GM12878 (cell line): ENCODE measurements around the gene CAP2. TPM values are rescaled to one million over a fixed set of nuclear protein-coding genes. Genes with fewer than 3 reads are reported as not detected.

Experiments
- ATAC-seq: fragments of 200-7000 bp; cut with Tn5 transposase; 3 replicates; pipeline ENCODE4 v1.9.1; 2020; ENCODE audit warnings: mild to moderate bottlenecking, moderate library complexity
- BruUV-seq: library from RNA; stranded (reverse); fragments of 400-500 nt; replicated peaks from 2 replicates; lab custom pipeline; 2021; lab: Mats Ljungman, UMichigan
- CTCF ChIA-PET: fragments of 300-600 bp; sonication (Branson Sonifier 250); formaldehyde crosslinking; extraction: SDS; loops from one replicate; lab custom pipeline; 2021; ENCODE audit warnings: inconsistent platforms; lab: Yijun Ruan, JAX
- POLR2A ChIA-PET: fragments of 350-600 bp; formaldehyde crosslinking; extraction: SDS; loops from one replicate; lab custom pipeline; 2021; ENCODE audit warnings: inconsistent platforms; lab: Charles Lee
- RAD21 ChIA-PET: fragments of 300-600 bp; sonication (Branson Sonifier 250); formaldehyde crosslinking; loops from one replicate; lab custom pipeline; 2023; ENCODE audit warnings: antibody characterized with exemption; ENCODE audit not compliant: unreplicated experiment; lab: Charles Lee
- SMC1A ChIA-PET: fragments of 300-600 bp; sonication (Branson Sonifier 250); formaldehyde crosslinking; loops from one replicate; lab custom pipeline; 2023; ENCODE audit not compliant: unreplicated experiment, uncharacterized antibody; lab: Charles Lee
- DNase-seq: peaks from one replicate; pipeline ENCODE4 v3.0.0-alpha.2; 2011; ENCODE audit warnings: low read depth, low spot score
- FAIRE-seq: peaks from 3 replicates; lab custom pipeline; 2011; peaks lifted over from hg19 to GRCh38; lab: Jason Lieb, UNC
- H2AFZ ChIP-seq: 2 replicates; pipeline ENCODE4 v1.6.0; 2011; ENCODE audit warnings: low read depth, low read length, control low read depth; ENCODE audit not compliant: control insufficient read depth
- H3K27ac ChIP-seq: 2 replicates; pipeline ENCODE4 v1.5.1; 2011; ENCODE audit warnings: control low read depth; ENCODE audit not compliant: control insufficient read depth, insufficient read depth
- H3K27me3 ChIP-seq, 2 experiments: replicated peaks in 1 of 2; 2 replicates each; pipeline versions ENCODE4 v1.6.0 to v1.6.1; 2011; ENCODE audit warnings: low read length in 1 of 2; ENCODE audit not compliant: control insufficient read depth in 2 of 2, insufficient read depth in 2 of 2
- H3K36me3 ChIP-seq, 2 experiments: 2 replicates each; pipeline ENCODE4 v1.5.1; 2011; ENCODE audit warnings: low read length in 1 of 2; ENCODE audit not compliant: control insufficient read depth in 2 of 2, insufficient read depth in 2 of 2
- H3K4me1 ChIP-seq: 2 replicates; pipeline ENCODE4 v1.6.1; 2011; ENCODE audit warnings: mild to moderate bottlenecking, low read length, moderate library complexity, mixed read lengths; ENCODE audit not compliant: control insufficient read depth, insufficient read depth
- H3K4me2 ChIP-seq: 2 replicates; pipeline ENCODE4 v1.6.0; 2011; ENCODE audit warnings: control low read depth; ENCODE audit not compliant: control insufficient read depth, insufficient read depth
- H3K4me3 ChIP-seq: fragments of 200-600 bp; sonication (generic); 2 replicates; pipeline ENCODE4 v1.5.1; 2016
- H3K79me2 ChIP-seq: 2 replicates; pipeline ENCODE4 v1.6.0; 2011; ENCODE audit warnings: low read length; ENCODE audit not compliant: control insufficient read depth, insufficient read depth
- H3K9ac ChIP-seq: 2 replicates; pipeline ENCODE4 v1.8.0; 2011; ENCODE audit warnings: low read length, control low read depth, mixed read lengths; ENCODE audit not compliant: control insufficient read depth, insufficient read depth
- H3K9me3 ChIP-seq: replicated peaks from 3 replicates; pipeline ENCODE4 v1.5.1; 2011; ENCODE audit warnings: mild to moderate bottlenecking, low read length; ENCODE audit not compliant: control insufficient read depth, insufficient read depth
- H4K20me1 ChIP-seq: 2 replicates; pipeline ENCODE4 v1.6.0; 2011; ENCODE audit not compliant: control insufficient read depth, insufficient read depth
- BCLAF1 ChIP-seq: fragments of 450-650 bp; IDR thresholded peaks from 2 replicates; pipeline ENCODE4 v1.6.1; 2017; ENCODE audit warnings: antibody characterized with exemption, mild to moderate bottlenecking, moderate library complexity
- BHLHE40 ChIP-seq, 2 experiments: fragments of 450-650 bp in 1 of 2; IDR thresholded peaks; 2 replicates each; pipeline ENCODE4 v1.6.1; 2011 to 2017; ENCODE audit warnings: low read depth in 2 of 2, borderline replicate concordance in 1 of 2, improper control_type of control experiment in 1 of 2, low read length in 1 of 2, mild to moderate bottlenecking in 1 of 2
- CBX3 ChIP-seq: fragments of 200-600 bp; sonication (generic); IDR thresholded peaks from 2 replicates; pipeline ENCODE4 v1.6.1; 2016; ENCODE audit warnings: low read depth, borderline replicate concordance
- CHD1 ChIP-seq: IDR thresholded peaks from 2 replicates; pipeline ENCODE4 v1.6.1; 2012; ENCODE audit warnings: low read depth, low read length, improper control_type of control experiment
- CREM ChIP-seq: IDR thresholded peaks from 2 replicates; pipeline ENCODE4 v1.6.1; 2014; ENCODE audit warnings: antibody characterized with exemption, low read depth
- IKZF1 ChIP-seq: fragments of 450-650 bp; conservative IDR thresholded peaks from 2 replicates; pipeline ENCODE4 v1.6.1; 2017; ENCODE audit warnings: antibody characterized with exemption, mild to moderate bottlenecking
- IKZF2 ChIP-seq, 2 experiments: fragments of 450-650 bp; IDR thresholded peaks; 2 replicates each; pipeline ENCODE4 v1.6.1; 2017; ENCODE audit warnings: mild to moderate bottlenecking in 2 of 2, moderate library complexity in 2 of 2
- IRF3 ChIP-seq: fragments of 450-650 bp; IDR thresholded peaks from 2 replicates; pipeline ENCODE4 v1.6.1; 2014; ENCODE audit warnings: mild to moderate bottlenecking
- NFYA ChIP-seq: IDR thresholded peaks from 2 replicates; pipeline ENCODE4 v1.6.1; 2011; ENCODE audit warnings: low read depth, mild to moderate bottlenecking, low read length, improper control_type of control experiment, borderline replicate concordance
- NR2C1 ChIP-seq: fragments of 450-650 bp; IDR thresholded peaks from 2 replicates; pipeline ENCODE4 v1.6.1; 2017; ENCODE audit warnings: antibody characterized with exemption, mild to moderate bottlenecking, moderate library complexity
- NRF1 ChIP-seq: conservative IDR thresholded peaks from 2 replicates; pipeline ENCODE4 v1.6.1; 2011; ENCODE audit warnings: mild to moderate bottlenecking, low read depth, low read length, improper control_type of control experiment
- RB1 ChIP-seq: fragments of 450-650 bp; formaldehyde crosslinking; IDR thresholded peaks from 2 replicates; pipeline ENCODE4 v1.6.1; 2017; ENCODE audit warnings: mild to moderate bottlenecking, borderline replicate concordance
- SMARCA5 ChIP-seq: fragments of 450-650 bp; IDR thresholded peaks from 2 replicates; pipeline ENCODE4 v1.6.1; 2017; ENCODE audit warnings: mild to moderate bottlenecking
- SPI1 ChIP-seq: IDR thresholded peaks from 2 replicates; pipeline ENCODE4 v1.6.1; 2011; ENCODE audit warnings: low read depth, mild to moderate bottlenecking, low read length, moderate library complexity, borderline replicate concordance; ENCODE audit not compliant: insufficient read depth
- TARDBP ChIP-seq: IDR thresholded peaks from 2 replicates; pipeline ENCODE4 v1.6.1; 2016; ENCODE audit warnings: borderline replicate concordance
- TCF7 ChIP-seq: IDR thresholded peaks from 2 replicates; pipeline ENCODE4 v1.6.1; 2014; ENCODE audit warnings: antibody characterized with exemption, borderline replicate concordance
- WGBS: methylation state at CpG from one replicate; pipeline ENCODE4 v1.1.6; 2016; ENCODE audit warnings: low lambda C conversion rate; ENCODE audit not compliant: insufficient replicate concordance, insufficient coverage; ENCODE audit errors: missing lambda C conversion rate; 5-methylcytosine and 5-hydroxymethylcytosine counted together
- in situ Hi-C: fragments of 300-500 bp; cut with MboI; formaldehyde crosslinking; loops from 9 replicates; pipeline ENCODE4 v1.14.3; 2018; ENCODE audit warnings: mixed read lengths
- intact Hi-C: fragments of 100-400 bp; cut with micrococcal nuclease; formaldehyde crosslinking; loops from one replicate; pipeline ENCODE4 v1.14.2; 2022; ENCODE audit not compliant: unreplicated experiment
- polyA plus RNA-seq, 11 experiments: library from polyadenylated mRNA; depleted of rRNA in 4 of 11; unstranded in 6 of 11; stranded (reverse) in 5 of 11; fragments of >200 nt; fragmentation: Nextera tagmentation in 4 of 11; fragmentation: Illumina TruSeq in 1 of 11; extraction: Ambion mirVana in 4 of 11; extraction: Trizol in 1 of 11; gene quantifications; 1 replicate in 1 of 11; 2 replicates in 10 of 11; pipeline versions ENCODE4 v1.2.1 to v1.2.3, GENCODE V29; 2011 to 2016; ENCODE audit warnings: inconsistent platforms in 2 of 11, missing spikeins in 2 of 11, low read depth in 1 of 11
- total RNA-seq, 4 experiments: library from RNA; depleted of rRNA in 3 of 4; stranded (reverse); fragments of >200 nt in 3 of 4; fragmentation: Illumina TruSeq in 1 of 4; extraction: Trizol in 1 of 4; gene quantifications; 2 replicates each; pipeline versions ENCODE4 v1.2.1 to v1.2.3, GENCODE V29; 2013 to 2021

CAP2 gene
- total and polyA plus RNA-seq, 10 of the 15 experiments (the other 5 are each of a cell fraction or from before 2014, with no cell fraction given) = 0.10 to 2.0 (median 0.15) TPM; not detected in 7

DNA sequence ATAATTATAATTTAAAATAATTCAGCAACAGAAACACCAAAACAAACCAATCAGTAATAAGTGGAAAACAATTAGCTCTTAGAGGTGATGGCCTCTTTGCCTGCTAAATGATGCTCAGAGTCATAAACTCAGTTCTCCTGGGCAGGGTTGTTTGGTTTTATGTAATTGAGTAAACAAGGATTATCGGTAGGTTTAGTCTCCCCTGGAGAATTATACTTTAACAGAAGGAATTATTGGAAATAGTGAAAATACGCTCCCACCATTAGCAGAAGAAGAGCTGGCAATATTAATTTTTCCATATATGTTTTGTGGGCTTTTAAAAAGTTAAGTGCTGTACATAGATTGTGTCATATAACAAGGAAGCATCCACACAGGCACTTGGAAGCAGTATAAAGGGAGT, 27.0 kb downstream of the CAP2 start:
- Histone ChIP-seq H3K4me1 (no peaks in the 10 kb centered on the region), H3K4me2 (no peak overlapping the region), H3K36me3 (no peaks in the 10 kb centered on the region), H2AFZ (no peak overlapping the region), H3K79me2 (no peaks in the 10 kb centered on the region), H3K9ac (no peak overlapping the region), H3K27ac (no peak overlapping the region), H3K27me3 (no peaks in the 10 kb centered on the region), H3K9me3 (no peaks in the 10 kb centered on the region), H3K4me3 (no peak overlapping the region), H4K20me1 (no peaks in the 10 kb centered on the region)
- ChIA-PET RAD21 (interaction anchor here (0.8 to 1.7 kb wide), 4 partner anchors 9 to 27 kb away, joined by 3 to 4 read pairs (median 4); partner anchors contain the start of gene CAP2), POLR2A (interaction anchor here (0.6 to 1.3 kb wide), 2 partner anchors 27 to 135 kb away, joined by 3 read pairs; partner anchors contain the start of gene CAP2), CTCF (interaction anchor here (1.0 to 2.2 kb wide), 4 partner anchors 10 to 25 kb away, joined by 3 to 8 read pairs (median 4); no protein-coding TSS in a partner anchor), SMC1A (interaction anchor here (1.7 to 7.6 kb wide), 4 partner anchors 15 to 53 kb away, joined by 7 to 46 read pairs (median 10); partner anchors contain the start of gene CAP2)
- DNase-seq (no peak), ATAC-seq (no peak), FAIRE-seq (no peak)
- intact Hi-C loops = no loop called here
- WGBS = 42% methylated on average over 2 of the region's 2 CpGs
- TF ChIP-seq TARDBP = no peak
- TF ChIP-seq CREM = no peak
- no peak for TF ChIP-seq IKZF1
- TF ChIP-seq NFYA = no peak
- TF ChIP-seq CHD1 = no peak
- TF ChIP-seq CBX3 = no peak
- TF ChIP-seq IRF3 = no peak
- TF ChIP-seq NR2C1 = no peak
- TF ChIP-seq SMARCA5 = no peak
- TF ChIP-seq RB1 = no peak
- no peak for TF ChIP-seq IKZF2 (IDR thresholded peaks at IDR 0.05)
- no peak for TF ChIP-seq NRF1
- TF ChIP-seq BHLHE40 (IDR thresholded peaks at IDR 0.05; ENCODE audit: borderline replicate concordance in 1 of 2, low read depth in 2 of 2, low read length in 1 of 2) = no peak
- TF ChIP-seq SPI1 = no peak
- no peak for TF ChIP-seq BCLAF1
- TF ChIP-seq TCF7 = no peak
- in situ Hi-C loops = no loop called here
- no TSS peak for BruUV-seq
